H9 (cell line): ENCODE data around the gene AGK. TPM values are rescaled to one million over a fixed set of nuclear protein-coding genes. Genes with fewer than 3 reads are reported as not detected.

ENCODE experiments used
- DNase-seq: peaks from one replicate; pipeline ENCODE4 v3.0.0-alpha.2; 2017
- H2AFZ ChIP-seq: one replicate; pipeline ENCODE4 v1.6.1; 2013; ENCODE audit warnings: mild to moderate bottlenecking, low read length, control low read depth, moderate library complexity
- H2AK5ac ChIP-seq: 2 replicates; pipeline ENCODE4 v1.6.1; 2013; ENCODE audit warnings: low read length, control low read depth, mixed read lengths; ENCODE audit not compliant: insufficient read length
- H2BK120ac ChIP-seq: one replicate; pipeline ENCODE4 v1.6.1; 2013; ENCODE audit warnings: low read depth, mild to moderate bottlenecking, low read length, control low read depth, inconsistent platforms; ENCODE audit not compliant: poor library complexity, severe bottlenecking
- H2BK12ac ChIP-seq: 2 replicates; pipeline ENCODE4 v1.6.1; 2013; ENCODE audit warnings: low read length, control low read depth, mixed read lengths, low read depth; ENCODE audit not compliant: insufficient read length
- H2BK15ac ChIP-seq: 2 replicates; pipeline ENCODE4 v1.6.1; 2013; ENCODE audit warnings: low read depth, low read length, control low read depth
- H2BK20ac ChIP-seq: one replicate; pipeline ENCODE4 v1.6.1; 2013; ENCODE audit warnings: low read depth, mild to moderate bottlenecking, low read length, control low read depth, inconsistent platforms; ENCODE audit not compliant: poor library complexity, severe bottlenecking
- H2BK5ac ChIP-seq: 2 replicates; pipeline ENCODE4 v1.6.1; 2013; ENCODE audit warnings: low read length, control low read depth, mixed read lengths; ENCODE audit not compliant: insufficient read length
- H3K14ac ChIP-seq: 2 replicates; pipeline ENCODE4 v1.6.1; 2013; ENCODE audit warnings: low read length, control low read depth; ENCODE audit not compliant: insufficient read depth
- H3K18ac ChIP-seq: 2 replicates; pipeline ENCODE4 v1.6.1; 2013; ENCODE audit warnings: low read depth, mild to moderate bottlenecking, mixed read lengths, low read length, control low read depth; ENCODE audit not compliant: insufficient read length
- H3K23ac ChIP-seq: 2 replicates; pipeline ENCODE4 v1.6.1; 2013; ENCODE audit warnings: low read length, control low read depth, mixed read lengths, low read depth; ENCODE audit not compliant: insufficient read length
- H3K23me2 ChIP-seq: 2 replicates; pipeline ENCODE4 v1.6.1; 2013; ENCODE audit warnings: low read depth, mild to moderate bottlenecking, mixed read lengths, low read length, control low read depth; ENCODE audit not compliant: insufficient read length, poor library complexity, severe bottlenecking
- H3K27ac ChIP-seq: 2 replicates; pipeline ENCODE4 v1.5.1; 2013; ENCODE audit warnings: low read length, control low read depth, mixed read lengths, low read depth; ENCODE audit not compliant: insufficient read length
- H3K27me3 ChIP-seq: 2 replicates; pipeline ENCODE4 v1.6.1; 2013; ENCODE audit warnings: low read length, control low read depth, inconsistent platforms; ENCODE audit not compliant: insufficient read depth
- H3K4ac ChIP-seq: 2 replicates; pipeline ENCODE4 v1.6.1; 2013; ENCODE audit warnings: low read depth, mild to moderate bottlenecking, control low read depth, inconsistent platforms, low read length, moderate library complexity
- H3K4me1 ChIP-seq: 2 replicates; pipeline ENCODE4 v1.6.1; 2013; ENCODE audit warnings: low read length, control low read depth, inconsistent platforms; ENCODE audit not compliant: insufficient read depth
- H3K4me2 ChIP-seq: 2 replicates; pipeline ENCODE4 v1.6.1; 2013; ENCODE audit warnings: low read length, control low read depth, mixed read lengths; ENCODE audit not compliant: insufficient read length, insufficient read depth
- H3K56ac ChIP-seq: 2 replicates; pipeline ENCODE4 v1.6.1; 2013; ENCODE audit warnings: low read depth, mild to moderate bottlenecking, mixed read lengths, low read length, control low read depth; ENCODE audit not compliant: insufficient read length
- H3K79me1 ChIP-seq: 2 replicates; pipeline ENCODE4 v1.6.1; 2013; ENCODE audit warnings: low read depth, mild to moderate bottlenecking, moderate library complexity, low read length, control low read depth, inconsistent platforms; ENCODE audit not compliant: insufficient read depth, poor library complexity, severe bottlenecking
- H3K79me2 ChIP-seq: 2 replicates; pipeline ENCODE4 v1.6.1; 2013; ENCODE audit warnings: low read length, control low read depth, inconsistent platforms; ENCODE audit not compliant: insufficient read depth
- H3K9ac ChIP-seq: 2 replicates; pipeline ENCODE4 v1.6.1; 2013; ENCODE audit warnings: low read length, control low read depth, mixed read lengths; ENCODE audit not compliant: insufficient read length; ENCODE audit errors: extremely low read depth
- H3K9me3 ChIP-seq: one replicate; pipeline ENCODE4 v1.6.1; 2013; ENCODE audit warnings: low read depth, low read length, inconsistent platforms; ENCODE audit not compliant: control insufficient read depth
- H3T11ph ChIP-seq: one replicate; pipeline ENCODE4 v1.6.1; 2013; ENCODE audit warnings: mild to moderate bottlenecking, low read length, control low read depth, inconsistent platforms
- H4K20me1 ChIP-seq: one replicate; pipeline ENCODE4 v1.6.1; 2013; ENCODE audit not compliant: control insufficient read depth, insufficient read length, insufficient read depth
- H4K5ac ChIP-seq: 2 replicates; pipeline ENCODE4 v1.6.1; 2013; ENCODE audit warnings: low read depth, mild to moderate bottlenecking, mixed read lengths, low read length, control low read depth; ENCODE audit not compliant: insufficient read length
- H4K8ac ChIP-seq: replicated peaks from 2 replicates; pipeline ENCODE4 v1.6.1; 2013; ENCODE audit warnings: low read length, control low read depth, mixed read lengths, low read depth; ENCODE audit not compliant: insufficient read length
- H4K91ac ChIP-seq: 2 replicates; pipeline ENCODE4 v1.6.1; 2013; ENCODE audit warnings: low read depth, mild to moderate bottlenecking, moderate library complexity, mixed read lengths, low read length, control low read depth; ENCODE audit not compliant: insufficient read length
- H3K27ac Mint-ChIP-seq, 3 experiments: 2 replicates in 2 of 3; 3 replicates in 1 of 3; pipeline ENCODE4 v1.8.0; 2020 to 2021; ENCODE audit warnings: mixed read lengths in 3 of 3, mild to moderate bottlenecking in 1 of 3, moderate library complexity in 1 of 3
- H3K27me3 Mint-ChIP-seq: 2 replicates; pipeline ENCODE4 v1.8.0; 2021; ENCODE audit warnings: low read depth, mild to moderate bottlenecking, moderate library complexity, mixed read lengths
- H3K36me3 Mint-ChIP-seq, 3 experiments: 2 replicates in 2 of 3; 3 replicates in 1 of 3; pipeline ENCODE4 v1.8.0; 2020 to 2021; ENCODE audit warnings: low read depth in 3 of 3, mixed read lengths in 3 of 3; ENCODE audit not compliant: insufficient read depth in 1 of 3
- H3K4me1 Mint-ChIP-seq, 2 experiments: 2 replicates each; pipeline ENCODE4 v1.8.0; 2020; ENCODE audit warnings: mixed read lengths in 2 of 2
- H3K4me3 Mint-ChIP-seq, 2 experiments: 2 replicates in 1 of 2; 3 replicates in 1 of 2; pipeline ENCODE4 v1.8.0; 2020 to 2021; ENCODE audit warnings: mild to moderate bottlenecking in 2 of 2, mixed read lengths in 2 of 2, moderate library complexity in 1 of 2
- H3K9me3 Mint-ChIP-seq, 2 experiments: 2 replicates in 1 of 2; 3 replicates in 1 of 2; pipeline ENCODE4 v1.8.0; 2020; ENCODE audit warnings: mild to moderate bottlenecking in 2 of 2, mixed read lengths in 2 of 2, moderate library complexity in 1 of 2
- CTCF ChIP-seq: fragments of 200-600 bp; sonication (generic); conservative IDR thresholded peaks from 3 replicates; pipeline ENCODE4 v1.8.0; 2021; ENCODE audit warnings: antibody characterized with exemption, mild to moderate bottlenecking
- WGBS: extraction: QIAGEN DNeasy Blood & Tissue Kit; methylation state at CpG from one replicate; pipeline ENCODE4 v1.1.7; 2013; ENCODE audit warnings: missing lambda C conversion rate, low lambda C conversion rate, mixed read lengths; ENCODE audit not compliant: insufficient read length; ENCODE audit errors: extremely low coverage; 5-methylcytosine and 5-hydroxymethylcytosine counted together
- total RNA-seq: library from RNA; stranded (reverse); gene quantifications from 2 replicates; pipeline ENCODE4 v1.2.1, GENCODE V29; 2021

Gene AGK
- total RNA-seq, 1 experiment from 2014 or later: 35.1 TPM

- no peak overlapping the region for H2AFZ ChIP-seq
- peak; percentile 68 for DNase-seq
- peaks cover 8% of the 10 kb centered on the region for H3K9me3 ChIP-seq
- H2BK120ac ChIP-seq: no peak overlapping the region
- no peak overlapping the region for H3K56ac ChIP-seq
- no peak overlapping the region for H2BK12ac ChIP-seq
- no peak overlapping the region for H3K9ac ChIP-seq
- no peak overlapping the region for H4K5ac ChIP-seq
- Mint-ChIP-seq H3K36me3 (peaks cover 26 to 36% (median 32%) of the 10 kb centered on the region in 3 experiments), H3K4me1 (peaks cover 8 to 9% of the 10 kb centered on the region in 2 experiments), H3K4me3 (no peak overlapping the region), H3K27ac (peak overlapping the region in 1 of 3 experiments; percentile 42; a peak in 1 of 7 replicates), H3K9me3 (no peaks in the 10 kb centered on the region; a peak in 1 of 5 replicates), H3K27me3 (no peaks in the 10 kb centered on the region)
- H3K14ac ChIP-seq: no peak overlapping the region
- no peak overlapping the region for H2AK5ac ChIP-seq
- no peak overlapping the region for H3K27ac ChIP-seq
- no peak overlapping the region for H3K4ac ChIP-seq
- H3K79me1 ChIP-seq: no peaks in the 10 kb centered on the region
- no peak overlapping the region for H3K18ac ChIP-seq
- no peak overlapping the region for H2BK15ac ChIP-seq
- TF ChIP-seq CTCF: no peak
- H3K23ac ChIP-seq: no peak overlapping the region
- H4K8ac ChIP-seq: no peak overlapping the region
- no peak overlapping the region for H2BK5ac ChIP-seq
- H3K27me3 ChIP-seq: no peaks in the 10 kb centered on the region
- H4K20me1 ChIP-seq: no peaks in the 10 kb centered on the region
- H3K4me1 ChIP-seq: no peaks in the 10 kb centered on the region
- H3K23me2 ChIP-seq: no peaks in the 10 kb centered on the region
- H3K4me2 ChIP-seq: no peak overlapping the region
- no peaks in the 10 kb centered on the region for H3K79me2 ChIP-seq
- H3T11ph ChIP-seq: no peak overlapping the region
- no peak overlapping the region for H2BK20ac ChIP-seq
- WGBS: no CpG with 5 or more reads among the region's 3 CpGs
- no peak overlapping the region for H4K91ac ChIP-seq
Observed at GRCh38 chr7:141609576-141609975, 58.4 kb downstream of the AGK start.
